ENCODE results near the gene SOS2.

GRCh38 chr14:50232276-50232642 is 881 bp upstream of the SOS2 start:
- TF ChIP-seq, protein P1, sequence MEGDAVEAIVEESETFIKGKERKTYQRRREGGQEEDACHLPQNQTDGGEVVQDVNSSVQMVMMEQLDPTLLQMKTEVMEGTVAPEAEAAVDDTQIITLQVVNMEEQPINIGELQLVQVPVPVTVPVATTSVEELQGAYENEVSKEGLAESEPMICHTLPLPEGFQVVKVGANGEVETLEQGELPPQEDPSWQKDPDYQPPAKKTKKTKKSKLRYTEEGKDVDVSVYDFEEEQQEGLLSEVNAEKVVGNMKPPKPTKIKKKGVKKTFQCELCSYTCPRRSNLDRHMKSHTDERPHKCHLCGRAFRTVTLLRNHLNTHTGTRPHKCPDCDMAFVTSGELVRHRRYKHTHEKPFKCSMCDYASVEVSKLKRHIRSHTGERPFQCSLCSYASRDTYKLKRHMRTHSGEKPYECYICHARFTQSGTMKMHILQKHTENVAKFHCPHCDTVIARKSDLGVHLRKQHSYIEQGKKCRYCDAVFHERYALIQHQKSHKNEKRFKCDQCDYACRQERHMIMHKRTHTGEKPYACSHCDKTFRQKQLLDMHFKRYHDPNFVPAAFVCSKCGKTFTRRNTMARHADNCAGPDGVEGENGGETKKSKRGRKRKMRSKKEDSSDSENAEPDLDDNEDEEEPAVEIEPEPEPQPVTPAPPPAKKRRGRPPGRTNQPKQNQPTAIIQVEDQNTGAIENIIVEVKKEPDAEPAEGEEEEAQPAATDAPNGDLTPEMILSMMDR (IDR thresholded peaks at IDR 0.05), result no peak
- TF ChIP-seq POLR2AphosphoS5 (IDR thresholded peaks at IDR 0.05) (no peak), POLR2A (IDR thresholded peaks at IDR 0.05) (no peak), EP300 (IDR thresholded peaks at IDR 0.05) (no peak)

Data from upper lobe of left lung (tissue), 4 donors.